ENCODE measurements around the gene ACTL6B.

Gene ACTL6B

GRCh38 chr7:100683659-100684533, 27.6 kb upstream of the ACTL6B start:
- DNase-seq = no peak

GRCh38 chr7:100682991-100683658, 26.9 kb upstream of the ACTL6B start:
- DNase-seq = no peak

- no peak for DNase-seq
Measured at GRCh38 chr7:100682228-100682741, 26.0 kb upstream of the ACTL6B start.

GRCh38 chr7:100681491-100682227, 25.4 kb upstream of the ACTL6B start:
- DNase-seq = no peak

- no peak for DNase-seq
Measured at GRCh38 chr7:100680576-100681271, 24.5 kb upstream of the ACTL6B start.

GRCh38 chr7:100679927-100680575, 23.8 kb upstream of the ACTL6B start:
- DNase-seq = no peak

GRCh38 chr7:100679129-100679926, 23.1 kb upstream of the ACTL6B start:
- no peak for DNase-seq

- DNase-seq = no peak
Measured at GRCh38 chr7:100678291-100678984, 22.2 kb upstream of the ACTL6B start.

GRCh38 chr7:100677308-100678267, 21.3 kb upstream of the ACTL6B start:
- DNase-seq = no peak

GRCh38 chr7:100676501-100677306, 20.5 kb upstream of the ACTL6B start:
- DNase-seq = no peak

GRCh38 chr7:100675581-100676350, 19.5 kb upstream of the ACTL6B start:
- no peak for DNase-seq

- no peak for DNase-seq
Measured at GRCh38 chr7:100675105-100675451, 18.8 kb upstream of the ACTL6B start.

- DNase-seq = no peak
Measured at GRCh38 chr7:100674411-100675104, 18.3 kb upstream of the ACTL6B start.

- no peak for DNase-seq
Measured at GRCh38 chr7:100673942-100674410, 17.7 kb upstream of the ACTL6B start.

GRCh38 chr7:100673302-100673941, 17.2 kb upstream of the ACTL6B start, which contains the start of gene GNB2:
TSS of gene GNB2 (plus strand) at chr7:100673740. CDS start at chr7:100676266, 2,526 bp downstream.
- peak; percentile 87 for DNase-seq

Data from NCI-H187 treated with DMSO at 0.1 percent for 48 hours (cell line).